ES-I3 (cell line): ENCODE data around the gene ADGRG3.
"Not testable (repeated sequence)": the region's sequence is repeated elsewhere in the genome, so short reads cannot be mapped to it uniquely, and the experiment has no call there.

Experiments used
- H3K36me3 ChIP-seq: 2 replicates; pipeline ENCODE4 v1.6.1; 2013; ENCODE audit warnings: mild to moderate bottlenecking, low read length, control low read depth, moderate library complexity; ENCODE audit not compliant: insufficient read depth
- H3K4me1 ChIP-seq: 2 replicates; pipeline ENCODE4 v1.6.1; 2013; ENCODE audit warnings: mild to moderate bottlenecking, control low read depth, low read length; ENCODE audit not compliant: insufficient read depth
- H3K9ac ChIP-seq: 2 replicates; pipeline ENCODE4 v1.6.1; 2013; ENCODE audit warnings: low read depth, mild to moderate bottlenecking, low read length, moderate library complexity
- H3K9me3 ChIP-seq: 2 replicates; pipeline ENCODE4 v1.6.1; 2013; ENCODE audit warnings: mild to moderate bottlenecking, low read length, moderate library complexity; ENCODE audit not compliant: control insufficient read depth, insufficient read depth

ADGRG3 gene

GRCh38 chr16:57704905-57705852 is 37.1 kb downstream of the ADGRG3 start:
- Histone ChIP-seq H3K4me1 (peaks cover 5% of the 10 kb centered on the region; the same call in 1 of the 2 replicates), H3K9me3 (no peaks in the 10 kb centered on the region), H3K9ac (no peak overlapping the region), H3K36me3 (no peaks in the 10 kb centered on the region)

- no peak overlapping the region for H3K9ac ChIP-seq
- no peaks in the 10 kb centered on the region for H3K36me3 ChIP-seq
- H3K4me1 ChIP-seq: no peaks in the 10 kb centered on the region
- no peaks in the 10 kb centered on the region for H3K9me3 ChIP-seq
These were observed 38.6 kb downstream of the ADGRG3 start for GRCh38 chr16:57706717-57707116.

DNA sequence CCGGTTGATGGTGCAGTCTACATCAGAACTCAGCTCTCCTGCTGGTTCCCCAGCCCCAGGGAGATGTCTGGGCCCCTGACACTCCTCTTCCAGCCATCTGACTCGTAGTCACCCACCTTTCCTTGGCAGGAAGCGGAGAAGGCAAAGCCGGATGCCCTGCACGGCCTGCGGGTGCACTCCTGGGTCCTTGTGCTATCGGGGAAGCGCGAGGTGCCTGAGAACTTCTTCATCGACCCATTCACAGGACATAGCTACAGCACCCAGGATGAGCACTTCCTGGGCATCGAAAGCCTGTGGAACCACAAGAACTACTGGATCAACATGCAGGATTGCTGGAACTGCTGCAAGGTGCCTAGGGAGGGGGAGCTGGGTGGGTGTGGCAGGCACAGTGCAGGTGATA is 39.2 kb downstream of the ADGRG3 start:
- Histone ChIP-seq H3K4me1 (no peaks in the 10 kb centered on the region), H3K36me3 (no peaks in the 10 kb centered on the region), H3K9ac (no peak overlapping the region), H3K9me3 (no peaks in the 10 kb centered on the region)

DNA sequence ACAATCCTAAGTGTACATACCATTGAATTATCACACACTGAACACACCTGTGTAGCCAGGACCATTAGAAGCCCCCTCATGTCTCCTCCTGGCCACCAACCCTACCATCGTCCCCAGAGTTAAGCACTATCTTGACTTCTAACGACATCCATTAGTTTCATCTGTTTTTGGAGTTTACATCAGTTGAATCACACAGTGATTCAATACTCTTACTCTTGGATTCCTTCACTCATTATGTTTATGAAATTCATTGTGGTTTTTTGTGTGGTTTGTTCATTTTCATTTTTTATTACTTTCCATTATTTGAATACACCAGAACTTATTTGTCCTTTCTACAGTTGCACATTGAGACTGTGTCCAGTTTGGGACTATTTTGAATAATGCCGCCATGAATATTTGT is 40.1 kb downstream of the ADGRG3 start:
- no peaks in the 10 kb centered on the region for H3K36me3 ChIP-seq
- no peaks in the 10 kb centered on the region for H3K9me3 ChIP-seq
- no peaks in the 10 kb centered on the region for H3K4me1 ChIP-seq

GRCh38 chr16:57709663-57710062 is 41.6 kb downstream of the ADGRG3 start:
- H3K4me1 ChIP-seq: no peaks in the 10 kb centered on the region
- no peaks in the 10 kb centered on the region for H3K9me3 ChIP-seq
- H3K36me3 ChIP-seq: no peaks in the 10 kb centered on the region
- H3K9ac ChIP-seq: no peak overlapping the region

More for the DNA sequence above, 40.1 kb downstream of the ADGRG3 start:
- no peak overlapping the region for H3K9ac ChIP-seq

DNA sequence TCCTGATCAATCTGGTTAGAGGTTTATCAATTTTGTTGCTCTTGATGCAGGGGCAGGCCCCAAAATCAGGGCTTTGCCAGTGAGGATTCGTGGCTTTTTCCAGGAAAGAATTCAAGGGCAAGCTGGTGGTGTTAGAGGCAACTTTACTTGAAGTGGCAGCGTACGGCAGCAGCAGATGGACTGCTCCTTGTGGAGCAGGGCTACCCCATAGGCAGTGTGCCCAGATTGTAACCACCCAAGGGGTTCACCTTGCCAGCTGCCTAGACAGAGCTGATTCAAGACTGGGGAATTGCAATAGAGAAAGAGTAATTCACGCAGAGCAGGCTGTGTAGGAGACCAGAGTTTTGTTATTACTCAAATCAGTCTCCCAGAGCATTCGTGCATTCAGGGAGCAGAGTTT is 43.2 kb downstream of the ADGRG3 start:
- Histone ChIP-seq H3K36me3 (no peaks in the 10 kb centered on the region), H3K4me1 (no peaks in the 10 kb centered on the region), H3K9ac (no peak overlapping the region), H3K9me3 (no peaks in the 10 kb centered on the region)

GRCh38 chr16:57711993-57712392 is 43.9 kb downstream of the ADGRG3 start:
- H3K36me3 ChIP-seq: no peaks in the 10 kb centered on the region
- H3K4me1 ChIP-seq: no peaks in the 10 kb centered on the region
- H3K9me3 ChIP-seq: no peaks in the 10 kb centered on the region
- no peak overlapping the region for H3K9ac ChIP-seq

GRCh38 chr16:57712569-57712968 is 44.5 kb downstream of the ADGRG3 start:
- H3K36me3 ChIP-seq, H3K9ac ChIP-seq, H3K9me3 ChIP-seq, H3K4me1 ChIP-seq: not testable (repeated sequence)

DNA sequence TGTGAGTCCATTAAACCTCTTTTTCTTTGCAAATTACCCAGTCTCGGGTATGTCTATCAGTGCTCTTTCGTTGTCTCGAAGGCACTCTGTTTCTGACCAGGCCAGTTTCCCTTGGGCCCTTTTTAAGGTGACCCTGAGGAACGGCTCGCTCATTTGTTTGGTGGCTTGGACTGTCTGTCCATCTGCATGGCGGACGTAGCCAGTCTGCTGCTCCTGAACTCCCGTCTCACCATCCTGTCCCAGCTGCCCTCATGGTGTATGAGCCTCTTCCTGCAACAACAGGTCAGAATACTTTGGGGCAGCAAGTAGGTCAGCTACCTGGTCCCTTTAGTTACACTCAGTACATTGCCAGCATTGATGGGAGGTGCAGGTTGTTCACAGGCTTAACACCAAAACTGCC is 45.5 kb downstream of the ADGRG3 start:
- Histone ChIP-seq H3K9me3 (no peaks in the 10 kb centered on the region), H3K36me3 (no peaks in the 10 kb centered on the region), H3K4me1 (no peaks in the 10 kb centered on the region), H3K9ac (no peak overlapping the region)

DNA sequence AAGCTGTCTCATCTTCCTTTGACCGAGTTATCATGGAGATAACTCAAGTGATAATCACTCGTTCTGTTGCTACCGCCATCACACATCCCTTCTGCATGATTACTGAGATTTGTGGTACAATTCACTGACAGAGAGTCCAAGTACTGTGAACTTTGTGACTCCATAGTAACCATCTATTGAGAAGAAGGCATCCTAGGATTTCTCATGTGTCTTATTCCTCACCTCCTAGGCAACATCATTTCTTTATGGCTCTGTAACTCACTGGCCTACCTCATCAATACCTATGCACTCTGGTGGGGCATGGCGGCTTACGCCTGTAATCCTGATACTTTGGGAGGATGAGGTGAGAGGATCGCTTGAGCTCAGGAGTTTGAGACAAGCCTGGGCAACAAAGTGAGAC is 45.9 kb downstream of the ADGRG3 start:
- no peaks in the 10 kb centered on the region for H3K9me3 ChIP-seq
- H3K36me3 ChIP-seq: no peaks in the 10 kb centered on the region
- H3K4me1 ChIP-seq: no peaks in the 10 kb centered on the region
- no peak overlapping the region for H3K9ac ChIP-seq

DNA sequence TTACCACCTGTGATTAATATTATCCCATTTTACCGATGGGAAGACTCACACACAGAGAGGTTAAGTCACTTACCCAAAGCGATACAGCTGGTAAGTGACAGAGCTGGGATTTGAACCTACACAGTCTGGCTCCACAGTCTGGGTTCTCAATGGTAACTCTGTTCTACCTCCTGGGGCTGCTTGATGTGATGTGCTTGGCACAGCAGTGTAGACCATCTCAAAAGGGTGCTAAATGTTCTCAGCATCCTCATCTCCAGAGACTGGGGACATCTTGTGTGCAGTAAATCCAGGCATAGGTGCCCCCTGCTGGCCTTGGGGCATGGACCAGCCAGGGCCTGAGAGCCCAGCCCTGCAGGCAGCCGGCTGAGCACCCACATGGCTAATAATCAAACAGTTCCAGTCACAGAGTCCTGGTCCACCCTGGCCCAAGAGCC is 52.1 kb downstream of the ADGRG3 start:
- no peaks in the 10 kb centered on the region for H3K36me3 ChIP-seq
- H3K9me3 ChIP-seq: no peaks in the 10 kb centered on the region
- no peaks in the 10 kb centered on the region for H3K4me1 ChIP-seq
- no peak overlapping the region for H3K9ac ChIP-seq

- Histone ChIP-seq H3K4me1 (no peaks in the 10 kb centered on the region), H3K36me3 (no peaks in the 10 kb centered on the region), H3K9ac (no peak overlapping the region), H3K9me3 (no peaks in the 10 kb centered on the region)
These were observed 53.5 kb downstream of the ADGRG3 start for GRCh38 chr16:57721356-57722209.

GRCh38 chr16:57722210-57722499 is 54.0 kb downstream of the ADGRG3 start:
- Histone ChIP-seq H3K9ac (no peak overlapping the region), H3K9me3 (no peaks in the 10 kb centered on the region), H3K4me1 (no peaks in the 10 kb centered on the region), H3K36me3 (no peaks in the 10 kb centered on the region)

DNA sequence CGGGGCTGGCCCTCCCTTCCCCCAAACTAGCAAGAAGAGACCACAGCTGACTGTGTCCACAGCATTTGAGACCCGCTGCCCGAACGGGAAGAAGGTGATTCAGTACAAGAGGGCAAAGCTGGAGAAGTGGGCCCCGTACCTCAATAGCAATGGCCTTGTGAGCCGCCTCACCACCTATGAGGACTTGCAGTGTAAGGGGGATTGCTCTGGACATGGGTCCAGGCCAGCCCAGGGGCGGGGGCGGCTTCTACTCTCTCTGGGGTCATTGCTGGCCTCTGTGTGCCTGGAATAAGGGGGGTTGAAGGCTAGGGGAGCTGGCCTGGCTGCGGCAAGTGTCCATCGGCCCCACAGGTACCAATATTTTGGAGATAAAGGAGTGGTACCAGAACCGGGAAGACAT is 54.5 kb downstream of the ADGRG3 start:
- Histone ChIP-seq H3K9me3 (no peaks in the 10 kb centered on the region), H3K4me1 (no peaks in the 10 kb centered on the region)

DNA sequence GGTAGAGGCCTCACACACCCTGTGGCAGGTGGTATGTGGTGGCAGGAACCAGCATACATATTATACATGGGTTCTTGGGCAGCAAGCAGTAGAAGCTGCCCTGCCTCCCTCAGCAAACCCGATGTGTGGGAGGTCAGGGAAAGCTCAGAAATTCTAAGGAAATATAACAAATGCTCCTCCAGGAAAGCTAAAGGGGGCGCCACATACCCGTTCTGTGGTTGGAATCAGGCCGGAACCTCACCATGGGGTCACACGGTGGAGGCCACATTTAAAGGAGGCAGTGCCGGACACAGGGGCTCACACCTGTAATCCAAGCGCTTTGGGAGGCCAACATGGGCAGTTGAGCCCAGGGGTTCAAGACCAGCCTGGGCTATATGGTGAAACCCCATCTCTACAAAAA is 55.1 kb downstream of the ADGRG3 start:
- Histone ChIP-seq H3K9me3 (no peaks in the 10 kb centered on the region), H3K4me1 (no peaks in the 10 kb centered on the region), H3K9ac (no peak overlapping the region), H3K36me3 (no peaks in the 10 kb centered on the region)

More for the DNA sequence above, 54.5 kb downstream of the ADGRG3 start:
- Histone ChIP-seq H3K36me3 (no peaks in the 10 kb centered on the region), H3K9ac (no peak overlapping the region)
